Measurements from ENCODE around the gene DIDO1.

- no peak for TF ChIP-seq CTCF (conservative IDR thresholded peaks at IDR 0.05 in 1 of 2, IDR thresholded peaks at IDR 0.05 in 1 of 2; ENCODE audit: extremely low read depth in 1 of 2, insufficient read depth in 1 of 2, low read depth in 1 of 2, low read length in 2 of 2)
- TF ChIP-seq EZH2 (IDR thresholded peaks at IDR 0.05; ENCODE audit: borderline replicate concordance, low read length), result no peak
These were observed 45.1 kb upstream of the DIDO1 start for GRCh38 chr20:62971211-62971949.

All from mammary epithelial cell (primary cell).